Neutrophil (primary cell): ENCODE measurements around the gene PRPF4.
"Not testable (repeated sequence)": the region's sequence is repeated elsewhere in the genome, so short reads cannot be mapped to it uniquely, and the experiment has no call there.

Source experiments
- H3K27ac ChIP-seq: fragments of 200-600 bp; sonication (generic); 2 replicates; pipeline ENCODE4 v1.5.1; 2016; ENCODE audit warnings: mild to moderate bottlenecking, moderate library complexity
- H3K27me3 ChIP-seq: fragments of 200-600 bp; sonication (generic); 2 replicates; pipeline ENCODE4 v1.6.0; 2016; ENCODE audit warnings: mild to moderate bottlenecking
- H3K36me3 ChIP-seq: fragments of 200-600 bp; sonication (generic); 2 replicates; pipeline ENCODE4 v1.5.1; 2017
- H3K4me1 ChIP-seq, 2 experiments: fragments of 200-600 bp in 1 of 2; sonication (generic) in 1 of 2; 1 replicate in 1 of 2; 2 replicates in 1 of 2; pipeline versions ENCODE4 v1.5.1 to v1.6.1; 2013 to 2016; ENCODE audit warnings: low read depth in 1 of 2, low read length in 1 of 2, mild to moderate bottlenecking in 1 of 2, moderate library complexity in 1 of 2; ENCODE audit not compliant: control insufficient read depth in 1 of 2, insufficient read depth in 1 of 2
- H3K4me3 ChIP-seq, 2 experiments: fragments of 200-600 bp in 1 of 2; sonication (generic) in 1 of 2; 1 replicate in 1 of 2; 2 replicates in 1 of 2; pipeline ENCODE4 v1.5.1; 2013 to 2016; ENCODE audit warnings: low read depth in 1 of 2, low read length in 1 of 2, mild to moderate bottlenecking in 1 of 2, moderate library complexity in 1 of 2
- H3K9me3 ChIP-seq: fragments of 200-600 bp; sonication (generic); 2 replicates; pipeline ENCODE4 v1.5.1; 2016
- TF ChIP-seq, protein P1 (sequence below): fragments of 200-600 bp; sonication (generic); IDR thresholded peaks from 2 replicates; pipeline ENCODE4 v1.5.1; 2016; ENCODE audit warnings: antibody characterized with exemption

PRPF4 gene

DNA sequence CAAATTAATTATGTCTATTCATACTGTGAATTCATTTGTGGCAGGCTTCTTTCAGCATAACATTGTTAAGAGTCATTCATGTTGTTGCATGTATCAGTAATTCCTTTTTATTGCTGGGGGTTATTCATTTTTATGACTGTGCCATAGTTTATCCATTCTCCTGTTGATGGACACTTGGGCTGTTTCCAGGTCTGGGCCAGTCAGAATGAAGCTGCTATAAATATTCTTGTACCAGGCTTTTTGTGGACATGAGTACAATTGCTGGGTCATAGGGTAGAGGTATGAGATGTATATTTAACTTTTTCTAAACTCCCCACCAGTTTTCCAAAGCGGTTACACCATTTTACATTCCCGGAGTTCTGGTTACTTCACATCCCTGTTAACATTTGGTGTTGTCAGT is 13.6 kb downstream of the PRPF4 start:
- peaks cover 98% of the 10 kb centered on the region for H3K36me3 ChIP-seq
- H3K4me3 ChIP-seq: no peak overlapping the region
- H3K27ac ChIP-seq: no peak overlapping the region
- no peaks in the 10 kb centered on the region for H3K9me3 ChIP-seq
- TF ChIP-seq, protein P1, sequence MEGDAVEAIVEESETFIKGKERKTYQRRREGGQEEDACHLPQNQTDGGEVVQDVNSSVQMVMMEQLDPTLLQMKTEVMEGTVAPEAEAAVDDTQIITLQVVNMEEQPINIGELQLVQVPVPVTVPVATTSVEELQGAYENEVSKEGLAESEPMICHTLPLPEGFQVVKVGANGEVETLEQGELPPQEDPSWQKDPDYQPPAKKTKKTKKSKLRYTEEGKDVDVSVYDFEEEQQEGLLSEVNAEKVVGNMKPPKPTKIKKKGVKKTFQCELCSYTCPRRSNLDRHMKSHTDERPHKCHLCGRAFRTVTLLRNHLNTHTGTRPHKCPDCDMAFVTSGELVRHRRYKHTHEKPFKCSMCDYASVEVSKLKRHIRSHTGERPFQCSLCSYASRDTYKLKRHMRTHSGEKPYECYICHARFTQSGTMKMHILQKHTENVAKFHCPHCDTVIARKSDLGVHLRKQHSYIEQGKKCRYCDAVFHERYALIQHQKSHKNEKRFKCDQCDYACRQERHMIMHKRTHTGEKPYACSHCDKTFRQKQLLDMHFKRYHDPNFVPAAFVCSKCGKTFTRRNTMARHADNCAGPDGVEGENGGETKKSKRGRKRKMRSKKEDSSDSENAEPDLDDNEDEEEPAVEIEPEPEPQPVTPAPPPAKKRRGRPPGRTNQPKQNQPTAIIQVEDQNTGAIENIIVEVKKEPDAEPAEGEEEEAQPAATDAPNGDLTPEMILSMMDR: no peak
- H3K4me1 ChIP-seq: no peaks in the 10 kb centered on the region
- no peaks in the 10 kb centered on the region for H3K27me3 ChIP-seq

DNA sequence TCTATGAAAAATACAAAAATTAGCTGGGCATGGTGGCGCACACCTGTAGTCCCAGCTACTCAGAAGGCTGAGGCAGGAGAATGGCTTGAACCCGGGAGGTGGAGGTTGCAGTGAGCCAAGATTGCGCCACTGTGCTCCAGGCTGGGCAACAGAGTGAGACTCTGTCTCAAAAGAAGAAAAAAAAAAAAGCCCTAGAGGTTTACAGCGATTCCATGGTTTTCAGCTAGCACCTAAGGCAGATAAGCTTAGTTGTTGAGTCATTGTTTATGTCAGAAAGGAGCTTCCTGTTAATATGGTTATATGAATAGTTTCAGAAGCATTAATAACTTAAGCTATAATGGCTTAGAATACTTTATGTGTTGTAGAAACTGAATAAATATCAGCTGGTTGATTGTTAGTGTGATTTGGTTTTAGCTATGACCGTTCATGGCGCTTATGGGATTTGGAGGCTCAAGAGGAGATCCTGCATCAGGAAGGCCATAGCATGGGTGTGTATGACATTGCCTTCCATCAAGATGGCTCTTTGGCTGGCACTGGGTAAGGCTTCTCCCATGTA is 14.7 kb downstream of the PRPF4 start:
- Histone ChIP-seq H3K9me3 (no peaks in the 10 kb centered on the region), H3K4me1 (no peaks in the 10 kb centered on the region), H3K36me3 (peaks cover 89% of the 10 kb centered on the region), H3K4me3 (no peak overlapping the region), H3K27me3 (no peaks in the 10 kb centered on the region), H3K27ac (no peak overlapping the region)
- TF ChIP-seq, protein P1: no peak

DNA sequence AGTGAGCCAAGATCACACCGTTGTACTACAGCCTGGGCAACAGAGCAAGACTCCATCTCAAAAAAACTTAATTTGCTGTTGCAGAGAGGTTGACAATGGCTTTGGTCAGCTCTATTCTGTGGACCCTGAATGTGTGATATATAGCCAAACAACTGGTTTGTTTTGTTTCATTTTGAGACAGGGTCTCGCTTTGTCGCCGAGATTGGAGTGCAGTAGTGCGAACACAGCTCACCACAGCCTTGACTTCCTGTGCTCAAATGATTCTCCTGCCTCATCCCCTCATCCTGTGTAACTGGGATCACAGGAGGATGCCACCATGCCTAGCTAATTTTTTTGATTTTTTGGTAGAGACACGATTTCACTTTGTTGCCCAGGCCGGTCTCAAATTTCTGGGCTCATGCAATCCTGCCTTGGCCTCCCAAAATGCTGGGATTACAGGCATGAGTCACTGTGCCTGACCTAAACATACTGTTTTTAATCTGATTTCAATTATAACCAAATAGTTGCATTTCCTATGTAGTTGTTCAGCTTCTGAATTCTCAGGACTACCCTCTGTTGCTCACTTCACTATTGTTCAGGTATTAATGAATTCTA is 17.9 kb downstream of the PRPF4 start:
- H3K27me3 ChIP-seq: no peaks in the 10 kb centered on the region
- no peak overlapping the region for H3K27ac ChIP-seq
- H3K4me3 ChIP-seq: no peak overlapping the region
- H3K4me1 ChIP-seq: no peaks in the 10 kb centered on the region
- TF ChIP-seq, protein P1: no peak
- no peaks in the 10 kb centered on the region for H3K9me3 ChIP-seq
- peaks cover 59% of the 10 kb centered on the region for H3K36me3 ChIP-seq

DNA sequence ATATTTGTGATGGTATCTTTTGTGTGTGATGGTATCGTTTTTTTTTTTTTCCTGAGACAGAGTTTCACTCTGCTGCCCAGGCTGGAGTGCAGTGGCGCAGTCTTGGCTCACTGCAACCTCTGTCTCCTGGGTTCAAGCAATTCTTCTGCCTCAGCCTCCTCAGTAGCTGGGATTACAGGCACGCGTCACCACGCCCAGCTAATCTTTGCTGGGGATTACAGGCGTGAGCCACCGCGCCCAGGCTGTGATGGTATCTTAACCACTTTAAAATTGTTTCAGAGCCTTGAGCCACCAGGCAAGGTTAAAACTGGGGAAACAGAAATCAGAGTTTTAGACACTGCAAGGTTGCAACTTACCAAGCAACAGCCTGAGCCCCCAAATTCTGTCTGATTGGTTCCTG is 20.8 kb downstream of the PRPF4 start:
- not testable (repeated sequence) for H3K9me3 ChIP-seq, H3K4me3 ChIP-seq, H3K27me3 ChIP-seq, H3K27ac ChIP-seq, H3K4me1 ChIP-seq
- peaks cover 30% of the 10 kb centered on the region for H3K36me3 ChIP-seq

DNA sequence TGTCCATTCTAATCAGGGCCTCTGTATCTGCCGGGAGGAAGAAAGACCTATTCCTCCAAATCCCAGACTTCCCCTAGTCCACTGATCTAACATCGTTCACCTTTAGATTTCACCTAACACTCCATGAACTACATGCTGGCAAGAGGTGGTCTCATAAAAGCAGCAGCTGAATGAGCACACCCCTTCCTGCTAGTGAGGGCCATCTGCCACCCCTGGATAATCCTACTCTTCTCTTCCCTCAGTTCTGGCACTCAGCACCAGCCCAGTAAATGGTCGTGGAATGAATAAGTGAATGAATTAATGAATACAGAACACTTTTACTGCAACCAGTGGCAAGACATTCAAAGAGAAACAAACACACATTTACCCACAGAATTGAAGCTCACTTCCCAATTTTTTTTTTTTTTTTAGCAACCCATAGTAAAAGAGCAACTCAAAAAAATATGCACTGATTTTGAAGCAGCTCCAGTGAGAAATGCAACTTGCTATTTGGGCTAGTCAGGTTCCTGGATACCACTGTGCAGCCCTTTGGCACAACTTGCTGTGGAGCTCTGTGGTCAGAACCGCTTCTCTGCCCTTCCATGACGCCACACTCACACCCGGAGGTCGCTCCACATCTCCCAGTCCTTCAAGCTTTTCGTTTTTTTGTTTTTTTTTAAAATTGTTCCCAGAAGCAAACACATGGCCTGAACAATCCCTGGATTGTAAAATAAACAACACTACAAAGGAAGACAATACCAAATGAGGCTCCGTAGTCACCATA is 21.5 kb downstream of the PRPF4 start:
- no peaks in the 10 kb centered on the region for H3K27me3 ChIP-seq
- H3K4me3 ChIP-seq: no peak overlapping the region
- TF ChIP-seq, protein P1: no peak
- H3K9me3 ChIP-seq: no peaks in the 10 kb centered on the region
- no peaks in the 10 kb centered on the region for H3K4me1 ChIP-seq
- H3K36me3 ChIP-seq: peaks cover 23% of the 10 kb centered on the region
- no peak overlapping the region for H3K27ac ChIP-seq

DNA sequence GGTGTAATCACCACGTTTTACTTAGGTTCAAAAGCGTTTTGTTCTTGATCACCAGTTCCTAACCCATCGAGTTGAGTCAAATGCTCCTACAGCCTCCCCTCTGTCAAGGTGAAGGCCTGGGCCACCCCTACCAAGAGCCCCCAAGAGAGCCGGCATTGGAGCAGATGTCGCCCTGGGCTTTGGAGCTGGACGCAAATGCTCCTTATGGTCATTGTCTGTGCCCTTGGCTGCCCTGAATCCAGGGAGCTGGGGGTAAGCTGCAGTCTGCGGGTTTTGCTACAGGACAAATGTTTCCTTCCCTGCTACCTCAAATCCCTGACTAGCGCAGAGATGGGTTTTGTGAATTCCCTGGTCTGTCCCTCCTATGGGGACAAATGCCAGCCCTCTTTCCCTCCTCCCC is 22.9 kb downstream of the PRPF4 start:
- no peaks in the 10 kb centered on the region for H3K27me3 ChIP-seq
- TF ChIP-seq, protein P1: no peak
- H3K4me1 ChIP-seq: no peaks in the 10 kb centered on the region
- peaks cover 10% of the 10 kb centered on the region for H3K36me3 ChIP-seq
- no peak overlapping the region for H3K4me3 ChIP-seq
- H3K27ac ChIP-seq: no peak overlapping the region
- H3K9me3 ChIP-seq: no peaks in the 10 kb centered on the region
